ENCODE measurements around the gene CLEC16A. TPM values are rescaled to one million over a fixed set of nuclear protein-coding genes. Genes with fewer than 3 reads are reported as not detected.

The CLEC16A gene
- total RNA-seq, 4 donors from 2014 or later, result 20.3 to 25.7 (median 25.1) TPM

DNA sequence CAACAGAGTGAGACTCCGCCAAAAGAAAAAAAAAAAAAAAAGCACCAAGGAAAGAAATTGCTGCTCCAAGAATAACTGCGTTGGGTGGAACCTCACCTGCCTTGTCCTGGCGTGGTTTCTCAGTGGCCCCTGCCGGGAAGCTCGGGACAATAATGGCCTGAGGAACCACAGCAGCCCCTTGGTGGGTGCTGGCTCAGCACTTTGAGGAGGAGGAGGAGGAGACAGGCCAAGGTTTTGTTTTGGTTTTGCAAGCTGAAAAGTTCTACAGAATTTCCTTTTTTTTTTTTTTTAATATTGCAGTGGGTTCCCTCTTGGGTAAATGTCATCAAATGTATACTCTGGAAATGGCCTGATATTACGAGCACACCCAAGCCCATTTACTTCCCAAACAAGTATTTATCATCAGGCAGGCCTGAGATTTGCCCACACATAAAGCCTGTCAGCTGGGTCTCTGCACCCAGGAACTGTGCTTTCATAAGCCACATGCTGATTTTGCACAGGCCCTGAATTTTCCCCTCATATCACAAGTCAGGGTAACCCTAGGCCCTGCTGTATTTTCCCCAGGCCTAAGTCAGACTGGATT, 233.3 kb downstream of the CLEC16A start:
- Histone ChIP-seq H3K27ac (no peak overlapping the region), H3K4me1 (peaks cover 23 to 29% (median 24%) of the 10 kb centered on the region in 3 donors), H3K4me3 (no peak overlapping the region), H3K36me3 (peaks cover 3 to 56% (median 6%) of the 10 kb centered on the region in 3 donors), H3K27me3 (no peaks in the 10 kb centered on the region), H3K9me3 (no peaks in the 10 kb centered on the region)
- WGBS, 2 donors, result 79 to 89% methylated on average over 6 of the region's 6 CpGs
- TF ChIP-seq POLR2A (IDR thresholded peaks at IDR 0.05), result no peak
- TF ChIP-seq, protein P1, sequence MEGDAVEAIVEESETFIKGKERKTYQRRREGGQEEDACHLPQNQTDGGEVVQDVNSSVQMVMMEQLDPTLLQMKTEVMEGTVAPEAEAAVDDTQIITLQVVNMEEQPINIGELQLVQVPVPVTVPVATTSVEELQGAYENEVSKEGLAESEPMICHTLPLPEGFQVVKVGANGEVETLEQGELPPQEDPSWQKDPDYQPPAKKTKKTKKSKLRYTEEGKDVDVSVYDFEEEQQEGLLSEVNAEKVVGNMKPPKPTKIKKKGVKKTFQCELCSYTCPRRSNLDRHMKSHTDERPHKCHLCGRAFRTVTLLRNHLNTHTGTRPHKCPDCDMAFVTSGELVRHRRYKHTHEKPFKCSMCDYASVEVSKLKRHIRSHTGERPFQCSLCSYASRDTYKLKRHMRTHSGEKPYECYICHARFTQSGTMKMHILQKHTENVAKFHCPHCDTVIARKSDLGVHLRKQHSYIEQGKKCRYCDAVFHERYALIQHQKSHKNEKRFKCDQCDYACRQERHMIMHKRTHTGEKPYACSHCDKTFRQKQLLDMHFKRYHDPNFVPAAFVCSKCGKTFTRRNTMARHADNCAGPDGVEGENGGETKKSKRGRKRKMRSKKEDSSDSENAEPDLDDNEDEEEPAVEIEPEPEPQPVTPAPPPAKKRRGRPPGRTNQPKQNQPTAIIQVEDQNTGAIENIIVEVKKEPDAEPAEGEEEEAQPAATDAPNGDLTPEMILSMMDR (IDR thresholded peaks at IDR 0.05), result no peak
- intact Hi-C loops (cut with DNase I), result no loop called here
- no peak for DNase-seq

DNA sequence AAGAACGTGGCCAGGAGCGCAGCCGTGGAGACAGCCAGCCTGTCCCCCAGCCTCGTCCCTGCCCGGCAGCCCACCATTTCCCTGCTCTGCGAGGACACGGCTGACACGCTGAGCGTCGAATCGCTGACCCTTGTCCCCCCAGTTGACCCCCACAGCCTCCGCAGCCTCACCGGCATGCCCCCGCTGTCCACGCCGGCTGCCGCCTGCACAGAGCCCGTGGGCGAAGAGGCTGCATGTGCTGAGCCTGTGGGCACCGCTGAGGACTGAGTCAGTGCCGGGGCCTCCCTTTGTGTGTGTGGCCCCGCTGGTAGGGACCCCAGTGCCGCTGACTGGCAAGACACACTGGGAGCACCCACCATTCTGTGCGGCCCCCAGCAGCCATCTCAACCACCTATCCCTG, 234.1 kb downstream of the CLEC16A start:
- Histone ChIP-seq H3K27ac (no peak overlapping the region), H3K9me3 (no peaks in the 10 kb centered on the region), H3K27me3 (no peaks in the 10 kb centered on the region), H3K4me3 (no peak overlapping the region), H3K36me3 (peaks cover 3 to 49% (median 6%) of the 10 kb centered on the region in 3 donors), H3K4me1 (peaks cover 23 to 29% (median 24%) of the 10 kb centered on the region in 3 donors)
- no peak for DNase-seq
- intact Hi-C loops (cut with DNase I), result no loop called here
- 89 to 96% methylated on average over 14 to 15 of the region's 24 CpGs for WGBS, 2 donors
- TF ChIP-seq POLR2A (IDR thresholded peaks at IDR 0.05), result no peak
- TF ChIP-seq, protein P1 (IDR thresholded peaks at IDR 0.05), result no peak

DNA sequence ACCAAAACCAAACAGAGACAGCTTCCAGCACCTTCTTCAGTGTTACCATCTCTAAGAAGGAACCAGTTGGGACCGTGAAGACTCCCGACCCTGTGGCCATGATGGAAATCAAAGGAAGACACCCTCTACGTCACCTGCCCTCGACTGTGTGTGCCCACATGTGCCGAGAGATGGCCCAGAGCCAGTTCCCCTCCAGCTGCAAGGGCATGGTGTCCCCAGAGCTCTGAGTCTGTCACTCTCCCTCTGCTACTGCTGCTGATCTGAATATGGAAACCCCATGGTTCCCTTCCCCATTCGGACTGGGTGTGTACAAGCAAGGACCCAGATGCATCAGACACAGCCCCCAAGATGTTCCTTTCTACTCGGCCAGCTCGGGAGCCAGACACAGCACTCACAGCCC, 235.2 kb downstream of the CLEC16A start:
- Histone ChIP-seq H3K36me3 (peaks cover 3 to 38% (median 6%) of the 10 kb centered on the region in 3 donors), H3K9me3 (no peaks in the 10 kb centered on the region), H3K27ac (no peak overlapping the region), H3K4me1 (peaks cover 23 to 29% (median 24%) of the 10 kb centered on the region in 3 donors), H3K4me3 (no peak overlapping the region), H3K27me3 (no peaks in the 10 kb centered on the region)
- intact Hi-C loops (cut with DNase I), result no loop called here
- no peak for DNase-seq
- WGBS, 2 donors, result 83 to 87% methylated on average over 3 to 7 of the region's 8 CpGs
- no peak for TF ChIP-seq POLR2A (IDR thresholded peaks at IDR 0.05)
- TF ChIP-seq, protein P1 (IDR thresholded peaks at IDR 0.05), result no peak

DNA sequence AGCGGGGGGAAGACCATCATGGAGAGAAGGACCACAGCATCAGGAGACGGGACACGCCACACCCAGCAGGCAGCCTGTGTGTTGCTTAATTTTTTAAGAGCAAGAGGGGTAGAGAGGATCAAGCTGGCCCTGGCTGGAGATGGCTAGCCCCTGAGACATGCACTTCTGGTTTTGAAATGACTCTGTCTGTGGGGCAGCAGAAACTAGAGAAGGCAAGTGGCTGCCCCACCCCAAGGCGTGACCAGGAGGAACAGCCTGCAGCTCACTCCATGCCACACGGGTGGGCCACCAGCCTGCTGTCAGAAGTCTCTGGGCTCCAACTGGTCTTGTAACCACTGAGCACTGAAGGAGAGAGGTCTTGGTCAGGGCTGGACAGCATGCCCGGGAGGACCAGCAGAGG, 236.1 kb downstream of the CLEC16A start:
- Histone ChIP-seq H3K36me3 (peaks cover 3 to 32% (median 6%) of the 10 kb centered on the region in 3 donors), H3K4me3 (no peak overlapping the region), H3K4me1 (peaks cover 23 to 29% (median 24%) of the 10 kb centered on the region in 3 donors), H3K27ac (no peak overlapping the region), H3K9me3 (no peaks in the 10 kb centered on the region), H3K27me3 (no peaks in the 10 kb centered on the region)
- WGBS, 2 donors, result 79 to 84% methylated on average over 3 to 5 of the region's 6 CpGs
- TF ChIP-seq, protein P1 (IDR thresholded peaks at IDR 0.05), result no peak
- no peak for TF ChIP-seq POLR2A (IDR thresholded peaks at IDR 0.05)
- intact Hi-C loops (cut with DNase I), result no loop called here
- no peak for DNase-seq

DNA sequence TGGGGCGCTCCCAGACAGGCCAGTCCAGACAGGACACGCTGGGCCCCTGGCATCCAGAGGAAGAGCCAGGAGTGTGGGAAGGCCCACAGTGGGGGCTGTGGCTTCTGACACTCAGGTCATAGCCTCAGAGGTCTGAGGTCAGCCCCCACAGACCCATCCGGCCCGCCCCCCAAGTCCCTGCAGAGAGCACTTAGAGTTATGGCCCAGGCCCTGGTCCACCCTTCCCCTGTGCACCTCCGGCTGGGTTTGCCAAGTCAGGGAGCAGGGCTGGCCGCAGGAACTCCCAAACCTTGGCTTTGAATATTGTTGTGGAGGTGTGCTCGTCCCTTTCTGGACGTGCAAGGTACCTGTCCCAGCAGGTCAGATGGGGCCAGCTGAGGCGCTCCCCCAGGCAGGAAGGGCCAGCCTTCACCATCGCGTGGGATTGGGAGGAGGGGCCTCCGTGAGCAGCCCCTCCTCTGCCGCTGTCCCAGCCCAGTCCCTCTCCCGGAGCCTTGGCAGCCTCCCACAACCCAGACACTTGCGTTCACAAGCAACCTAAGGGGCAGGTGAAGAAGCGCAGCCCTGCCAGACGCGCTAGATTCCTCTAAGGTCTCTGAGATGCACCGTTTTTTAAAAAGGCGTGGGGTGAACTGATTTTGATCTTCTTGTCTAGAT, 237.0 kb downstream of the CLEC16A start:
- WGBS, 2 donors, result 57 to 67% methylated on average over 7 to 8 of the region's 20 CpGs
- intact Hi-C loops (cut with DNase I), result no loop called here
- Histone ChIP-seq H3K4me3 (no peak overlapping the region), H3K27ac (peak overlapping the region; percentile 23 to 52 (median 48)), H3K36me3 (peaks cover 3 to 32% (median 6%) of the 10 kb centered on the region in 3 donors), H3K9me3 (no peaks in the 10 kb centered on the region), H3K4me1 (peaks cover 23 to 29% (median 24%) of the 10 kb centered on the region in 3 donors), H3K27me3 (no peaks in the 10 kb centered on the region)
- no peak for TF ChIP-seq POLR2A (IDR thresholded peaks at IDR 0.05)
- TF ChIP-seq, protein P1 (IDR thresholded peaks at IDR 0.05), result no peak
- DNase-seq, result no peak
